ENCODE measurements around the gene FOXP1. TPM values are rescaled to one million over a fixed set of nuclear protein-coding genes. Genes with fewer than 3 reads are reported as not detected.

The FOXP1 gene
- total RNA-seq, 4 donors from 2014 or later: 103 to 173 (median 140) TPM

- Histone ChIP-seq H3K27ac (no peak overlapping the region), H3K9me3 (peaks cover 0 to 6% (median 0%) of the 10 kb centered on the region in 4 donors), H3K4me3 (no peak overlapping the region), H3K36me3 (no peaks in the 10 kb centered on the region), H3K27me3 (no peaks in the 10 kb centered on the region), H3K4me1 (no peaks in the 10 kb centered on the region)
- DNase-seq: no peak
- TF ChIP-seq CTCF (IDR thresholded peaks at IDR 0.05) (no peak), POLR2A (IDR thresholded peaks at IDR 0.05) (no peak)
Measured at GRCh38 chr3:71332813-71333212, 250.7 kb downstream of the FOXP1 start.

DNA sequence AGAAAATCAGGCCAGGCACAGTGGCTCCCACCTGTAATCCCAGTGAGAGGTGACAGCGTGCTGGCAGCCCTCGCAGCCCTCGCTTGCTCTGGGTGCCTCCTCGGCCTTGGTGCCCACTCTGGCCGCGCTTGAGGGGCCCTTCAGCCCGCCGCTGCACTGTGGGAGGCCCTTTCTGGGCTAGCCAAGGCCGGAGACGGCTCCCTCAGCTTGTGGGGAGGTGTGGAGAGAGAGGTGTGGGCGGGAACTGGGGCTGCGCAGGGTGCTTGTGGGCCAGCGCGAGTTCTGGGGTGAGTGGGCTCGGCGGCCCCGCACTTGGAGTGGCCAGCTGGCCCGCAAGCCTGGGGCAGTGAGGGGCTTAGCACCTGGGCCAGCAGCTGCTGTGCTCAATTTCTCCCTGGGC lies 252.6 kb downstream of the FOXP1 start:
- Histone ChIP-seq H3K36me3 (no peaks in the 10 kb centered on the region), H3K9me3 (peaks cover 0 to 6% (median 0%) of the 10 kb centered on the region in 4 donors), H3K4me3 (no peak overlapping the region), H3K27me3 (no peaks in the 10 kb centered on the region), H3K27ac (no peak overlapping the region), H3K4me1 (no peaks in the 10 kb centered on the region)
- no peak for TF ChIP-seq POLR2A (IDR thresholded peaks at IDR 0.05)
- TF ChIP-seq CTCF (IDR thresholded peaks at IDR 0.05): no peak
- no peak for DNase-seq

DNA sequence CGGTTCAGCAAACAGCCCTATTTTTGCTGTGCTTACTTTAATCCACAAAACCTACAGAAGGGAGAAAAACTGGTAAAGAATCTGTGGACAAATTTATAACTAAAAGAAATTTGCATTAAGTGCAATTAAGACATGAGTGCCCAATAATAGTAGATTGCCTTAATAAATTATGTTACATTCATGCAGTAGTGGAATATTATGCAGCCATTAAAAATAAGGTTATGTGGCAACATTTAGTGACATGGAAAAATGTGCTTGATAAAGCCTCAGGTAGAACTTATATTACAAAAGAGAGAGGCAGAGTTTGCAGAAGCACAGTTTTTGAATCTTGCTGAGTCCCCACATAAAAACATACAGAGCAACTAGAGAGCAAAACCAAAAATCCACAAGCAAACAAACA lies 253.0 kb downstream of the FOXP1 start:
- H3K36me3 ChIP-seq: no peaks in the 10 kb centered on the region
- DNase-seq: no peak
- H3K27me3 ChIP-seq: no peaks in the 10 kb centered on the region
- H3K27ac ChIP-seq: no peak overlapping the region
- no peak overlapping the region for H3K4me3 ChIP-seq
- H3K4me1 ChIP-seq: no peaks in the 10 kb centered on the region
- TF ChIP-seq POLR2A (IDR thresholded peaks at IDR 0.05) (no peak), CTCF (IDR thresholded peaks at IDR 0.05) (no peak)
- peaks cover 0 to 6% (median 0%) of the 10 kb centered on the region in 4 donors for H3K9me3 ChIP-seq

DNA sequence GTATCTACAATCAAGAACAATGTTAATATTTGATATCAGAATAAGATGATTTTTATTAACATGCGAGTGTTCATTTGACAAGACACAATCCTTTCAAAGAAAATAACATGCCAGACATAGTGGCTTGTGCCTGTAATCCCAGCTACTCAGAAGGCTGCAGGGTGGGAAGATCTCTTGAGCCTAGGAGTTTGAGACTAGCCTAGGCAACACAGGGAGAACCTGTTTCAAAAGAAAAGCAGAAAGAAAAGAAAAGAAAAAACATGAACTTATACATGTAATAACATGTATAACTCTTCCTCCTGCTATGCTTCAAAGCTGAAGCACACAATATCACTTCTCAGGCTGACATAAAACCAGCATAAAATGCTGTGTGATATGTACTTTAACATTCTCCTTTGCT lies 253.7 kb downstream of the FOXP1 start:
- TF ChIP-seq POLR2A (IDR thresholded peaks at IDR 0.05): no peak
- H3K4me1 ChIP-seq: no peaks in the 10 kb centered on the region
- DNase-seq: no peak
- H3K27me3 ChIP-seq: no peaks in the 10 kb centered on the region
- peaks cover 0 to 6% (median 0%) of the 10 kb centered on the region in 4 donors for H3K9me3 ChIP-seq
- H3K4me3 ChIP-seq: no peak overlapping the region
- no peaks in the 10 kb centered on the region for H3K36me3 ChIP-seq
- no peak overlapping the region for H3K27ac ChIP-seq

DNA sequence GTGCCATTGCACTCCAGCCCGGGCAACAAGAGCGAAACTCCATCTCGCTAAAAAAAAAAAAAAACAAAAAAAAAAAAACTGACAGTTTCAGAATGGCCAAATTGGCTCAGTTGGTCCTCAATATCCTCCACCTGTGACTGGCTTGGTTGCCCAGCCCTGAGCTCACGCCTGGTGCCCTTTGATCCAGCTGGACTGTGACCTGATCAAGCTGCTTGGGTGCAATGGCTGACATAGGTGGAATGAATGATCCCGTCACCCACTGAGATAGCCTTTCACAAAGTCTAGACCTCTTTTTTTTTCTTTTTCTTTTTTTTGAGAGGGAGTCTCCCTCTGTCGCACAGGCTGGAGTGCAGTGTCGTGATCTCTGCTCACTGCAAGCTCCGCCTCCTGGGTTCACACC lies 254.6 kb downstream of the FOXP1 start:
- peak in 2 of 3 donors; percentile 71 to 76 for DNase-seq
- H3K27me3 ChIP-seq: no peaks in the 10 kb centered on the region
- H3K4me1 ChIP-seq: no peaks in the 10 kb centered on the region
- no peak overlapping the region for H3K4me3 ChIP-seq
- no peak overlapping the region for H3K27ac ChIP-seq
- TF ChIP-seq CTCF (IDR thresholded peaks at IDR 0.05): no peak
- TF ChIP-seq POLR2A (IDR thresholded peaks at IDR 0.05): no peak
- H3K9me3 ChIP-seq: peaks cover 0 to 6% (median 0%) of the 10 kb centered on the region in 4 donors
- H3K36me3 ChIP-seq: no peaks in the 10 kb centered on the region

GRCh38 chr3:71327936-71328335 lies 255.6 kb downstream of the FOXP1 start:
- Histone ChIP-seq H3K4me1 (no peaks in the 10 kb centered on the region), H3K9me3 (peaks cover 0 to 6% (median 0%) of the 10 kb centered on the region in 4 donors), H3K36me3 (no peaks in the 10 kb centered on the region), H3K27ac (no peak overlapping the region), H3K27me3 (no peaks in the 10 kb centered on the region), H3K4me3 (no peak overlapping the region)
- TF ChIP-seq CTCF (IDR thresholded peaks at IDR 0.05) (no peak), POLR2A (IDR thresholded peaks at IDR 0.05) (no peak)
- DNase-seq: no peak
